Stimulated activated CD8-positive, alpha-beta memory T cell treated with anti-CD3 and anti-CD28 coated beads, Interleukin-2, amount 100 ng/mL, for 1 hour (primary cell): Measurements from ENCODE around the gene BLMH.
"Not testable (repeated sequence)": the region's sequence is repeated elsewhere in the genome, so short reads cannot be mapped to it uniquely, and the experiment has no call there.

Experiments
- DNase-seq, 2 donors: peaks; one replicate each; pipeline ENCODE4 v3.0.0-alpha.2; 2020; ENCODE audit warnings: low read depth in 2 of 2

The BLMH gene

GRCh38 chr17:30200656-30201055, 91.1 kb downstream of the BLMH start:
- not testable (repeated sequence) for DNase-seq

GRCh38 chr17:30200106-30200505, 91.6 kb downstream of the BLMH start:
- no peak for DNase-seq

GRCh38 chr17:30199600-30199999, 92.1 kb downstream of the BLMH start:
- no peak for DNase-seq
